ENCODE measurements around the gene DDX27.

The DDX27 gene

GRCh38 chr20:49291200-49291599 is 72.0 kb downstream of the DDX27 start:
- DNase-seq = no peak

- no peak for DNase-seq
Observed at GRCh38 chr20:49292010-49292409, 72.8 kb downstream of the DDX27 start.

GRCh38 chr20:49293122-49293521 is 73.9 kb downstream of the DDX27 start:
- no peak for DNase-seq
